Hematopoietic multipotent progenitor cell (in vitro differentiated cells): ENCODE data around the gene HECW1. TPM values are rescaled to one million over a fixed set of nuclear protein-coding genes. Genes with fewer than 3 reads are reported as not detected.
"Not testable (repeated sequence)": the region's sequence is repeated elsewhere in the genome, so short reads cannot be mapped to it uniquely, and the experiment has no call there.

Source experiments
- DNase-seq, 3 donors: peaks; one replicate each; pipeline ENCODE4 v3.0.0-alpha.2; 2011 to 2015; ENCODE audit warnings: low read depth in 2 of 3, low spot score in 2 of 3
- total RNA-seq: library from RNA; depleted of rRNA; stranded (reverse); fragments of >200 nt; gene quantifications from one replicate; pipeline ENCODE4 v1.2.3, GENCODE V29; 2012

Gene HECW1
- total RNA-seq, 1 donor, result not detected

DNA sequence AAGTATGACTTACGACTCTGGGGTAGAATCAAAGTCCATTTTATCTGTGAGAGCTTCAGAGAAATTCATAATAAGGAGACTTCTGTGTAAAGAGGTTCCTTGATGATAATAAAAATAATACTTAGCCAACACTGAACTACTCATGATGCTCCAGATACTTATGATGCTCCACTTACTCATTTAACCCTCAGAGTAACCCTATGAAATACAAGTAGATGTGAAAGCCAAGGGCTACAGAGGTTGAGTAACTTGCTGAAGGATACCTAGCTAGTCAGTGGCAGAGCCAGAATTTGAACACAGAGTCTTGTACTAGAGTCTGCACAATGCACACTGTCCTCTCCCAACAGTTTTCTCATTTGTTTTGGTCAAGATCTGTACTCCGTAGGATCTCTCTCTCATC is 89.5 kb downstream of the HECW1 start:
- DNase-seq, result no peak

DNA sequence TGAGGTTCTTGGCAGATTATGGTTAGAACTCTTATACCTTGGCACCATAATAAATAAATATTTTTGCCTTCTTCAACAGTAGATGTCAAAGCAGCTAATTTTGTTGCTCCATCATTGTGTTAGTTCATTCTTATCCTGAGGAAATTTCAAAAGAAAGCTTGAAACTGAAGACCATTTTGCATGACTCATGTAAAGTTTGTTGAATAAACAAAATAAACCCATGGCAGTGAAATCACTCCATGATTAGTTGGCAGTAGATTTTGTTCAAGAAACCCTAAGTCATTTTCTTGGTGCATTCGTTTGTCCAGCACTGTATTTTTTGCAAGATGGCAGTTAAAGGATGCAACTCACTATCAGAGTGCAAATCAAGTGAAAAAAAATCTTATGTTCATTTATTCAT is 91.6 kb downstream of the HECW1 start:
- DNase-seq, result no peak

DNA sequence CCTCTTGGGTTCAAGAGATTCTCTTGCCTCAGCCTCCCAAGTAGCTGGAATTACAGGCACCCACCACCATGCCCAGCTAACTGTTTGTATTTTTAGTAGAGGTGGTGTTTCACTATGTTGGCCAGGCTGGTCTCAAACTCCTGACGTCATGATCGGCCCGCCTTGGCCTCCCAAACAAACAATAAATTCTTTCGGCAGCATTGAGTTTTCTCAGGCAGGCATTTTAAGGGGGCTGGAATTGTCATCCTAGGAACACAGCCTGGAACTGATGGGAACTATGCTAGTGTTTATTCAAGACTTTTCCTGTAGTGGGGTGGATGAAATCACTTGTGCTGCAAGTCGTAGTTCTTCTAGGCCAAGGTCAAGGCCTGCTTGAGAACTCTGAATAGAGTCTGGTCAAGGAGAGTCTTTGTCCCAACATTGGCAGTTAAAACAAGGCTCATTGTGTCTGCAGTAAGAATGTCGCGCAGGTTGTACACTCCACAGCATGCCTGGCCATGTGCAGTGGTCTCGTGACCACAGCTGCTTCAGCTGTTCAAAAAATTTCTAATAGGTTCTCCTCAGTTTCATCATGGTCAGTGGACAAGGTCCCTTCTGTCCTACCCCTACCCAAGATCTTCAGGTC is 92.8 kb downstream of the HECW1 start:
- DNase-seq, result no peak

DNA sequence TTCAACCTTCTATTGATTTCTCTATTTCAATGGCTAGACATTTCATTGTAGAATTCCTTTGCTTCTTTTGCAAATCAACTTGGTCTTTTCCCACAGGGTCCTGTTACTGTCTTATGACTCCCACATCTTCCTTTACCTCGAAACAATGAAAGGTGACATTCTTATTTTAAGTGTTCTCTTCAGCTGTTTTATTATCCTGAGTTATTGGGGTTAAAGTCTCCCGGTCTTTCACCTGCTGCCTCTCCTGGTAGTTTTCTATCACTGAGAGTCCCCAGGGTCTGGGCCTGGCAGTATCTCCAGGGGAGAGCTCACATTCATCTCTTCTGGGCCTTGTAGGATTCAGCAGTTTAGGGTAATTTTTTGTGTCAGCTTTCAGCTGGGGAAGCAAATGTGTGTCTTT is 95.8 kb downstream of the HECW1 start:
- DNase-seq, result no peak

DNA sequence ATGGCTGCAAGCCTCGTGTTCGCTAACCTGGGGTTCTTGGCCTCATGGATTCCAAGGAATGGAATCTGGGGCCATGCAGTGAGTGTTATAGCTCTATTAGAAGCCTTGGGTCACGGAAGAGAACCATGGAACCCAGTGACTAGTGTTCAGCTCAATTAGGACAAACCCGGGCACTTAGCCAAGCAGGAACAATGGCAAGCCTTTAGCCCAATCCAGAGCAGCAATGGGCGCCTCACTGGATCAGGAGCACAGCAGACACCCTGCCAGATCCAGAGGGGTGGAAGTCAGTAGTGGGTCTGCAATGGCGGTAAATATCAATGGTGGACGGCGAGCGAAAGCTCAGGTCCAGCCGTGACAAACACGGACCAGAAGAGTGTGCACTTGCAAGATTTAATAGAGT is 98.1 kb downstream of the HECW1 start:
- DNase-seq, result not testable (repeated sequence)

DNA sequence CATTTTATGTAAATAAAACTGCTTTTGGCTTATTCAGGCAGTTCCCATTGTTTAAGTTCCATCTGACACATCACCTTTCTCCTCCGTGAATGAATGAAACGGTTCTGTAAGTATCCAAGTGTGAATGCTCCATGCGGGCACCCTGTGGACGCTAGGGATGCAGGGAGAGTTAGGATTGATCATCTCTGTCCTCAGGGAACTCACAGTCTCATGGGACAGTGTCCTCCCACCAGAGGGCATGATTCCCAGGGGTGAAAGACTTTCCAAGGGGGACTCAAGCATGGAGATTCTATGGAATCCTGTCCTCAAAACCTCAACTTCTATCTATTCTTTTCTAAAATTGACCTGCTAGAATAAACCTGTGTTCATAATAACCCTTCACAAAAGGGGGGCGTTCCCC is 98.8 kb downstream of the HECW1 start:
- DNase-seq, result no peak

DNA sequence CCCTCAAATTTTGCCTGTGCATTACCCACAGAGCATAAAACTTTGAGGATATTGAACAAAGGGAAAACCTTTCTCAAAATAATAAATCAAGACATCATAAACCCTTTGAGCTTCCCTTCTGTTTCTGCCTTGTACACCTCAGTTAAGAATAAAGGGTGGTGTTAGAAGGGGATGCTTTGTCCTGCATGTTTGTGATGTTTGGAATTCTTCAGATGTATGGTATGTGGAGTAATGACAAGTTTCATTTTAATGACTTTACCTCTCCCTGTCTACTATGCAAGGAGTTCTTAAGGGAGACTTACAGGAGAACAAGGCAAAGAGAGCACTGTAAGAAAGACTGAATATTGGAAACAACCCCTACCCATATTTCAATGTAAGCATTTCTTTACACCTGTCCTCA is 99.2 kb downstream of the HECW1 start:
- no peak for DNase-seq

DNA sequence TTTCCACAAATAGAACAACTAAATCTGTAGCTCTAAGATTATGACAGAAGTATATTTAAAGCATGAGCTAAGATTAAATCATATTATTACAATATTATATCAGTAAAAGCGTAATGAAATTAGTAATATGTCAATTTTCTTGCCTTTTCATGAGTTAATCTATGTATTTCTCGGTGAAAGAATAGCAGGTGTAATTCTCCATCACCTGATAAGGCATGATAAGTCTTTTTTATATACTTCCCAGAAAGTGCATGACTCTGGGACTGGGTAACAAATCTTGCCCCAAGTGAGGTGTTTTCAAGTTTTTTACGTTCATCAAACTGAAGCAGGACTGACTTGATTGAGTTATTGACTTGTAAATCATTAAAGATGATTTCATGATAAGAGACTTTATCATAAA is 100.5 kb downstream of the HECW1 start:
- DNase-seq, result no peak

DNA sequence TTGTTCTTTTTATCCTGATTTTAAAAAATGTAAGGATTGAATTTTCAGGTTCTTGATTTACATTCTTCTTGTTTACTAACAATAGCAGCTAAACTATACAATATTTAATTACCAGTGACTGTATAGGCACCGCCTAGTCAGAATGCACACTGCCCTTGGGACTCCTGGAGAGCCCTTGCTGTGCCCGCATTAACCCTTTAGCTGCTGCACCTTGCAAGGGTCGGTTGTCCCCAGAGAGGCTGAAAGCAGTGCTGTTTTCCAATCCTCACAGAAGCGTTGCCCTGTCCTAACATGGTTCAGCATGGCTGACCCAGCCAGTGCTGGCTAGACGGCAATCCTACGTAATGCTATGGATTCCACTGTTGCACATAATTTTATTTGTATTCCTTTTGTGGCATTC is 102.6 kb downstream of the HECW1 start:
- no peak for DNase-seq

DNA sequence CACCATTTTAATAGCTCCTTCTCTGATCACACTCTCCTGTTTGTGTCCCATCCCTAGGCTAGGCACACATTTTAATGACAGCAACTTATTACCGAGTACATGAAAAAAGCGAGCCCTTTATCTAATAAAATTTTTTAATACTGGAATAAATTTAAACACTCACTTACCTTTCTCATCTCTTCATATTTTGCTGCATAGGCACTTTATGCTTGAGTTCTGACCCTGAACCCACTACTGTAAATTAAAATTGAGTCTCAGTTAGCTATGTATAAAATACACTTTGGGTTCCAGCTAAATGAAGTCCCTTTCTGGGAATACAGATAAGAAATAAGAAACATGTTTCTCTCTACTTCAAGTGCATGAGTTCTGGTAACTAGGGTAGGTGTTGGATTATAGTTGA is 104.6 kb downstream of the HECW1 start:
- no peak for DNase-seq

DNA sequence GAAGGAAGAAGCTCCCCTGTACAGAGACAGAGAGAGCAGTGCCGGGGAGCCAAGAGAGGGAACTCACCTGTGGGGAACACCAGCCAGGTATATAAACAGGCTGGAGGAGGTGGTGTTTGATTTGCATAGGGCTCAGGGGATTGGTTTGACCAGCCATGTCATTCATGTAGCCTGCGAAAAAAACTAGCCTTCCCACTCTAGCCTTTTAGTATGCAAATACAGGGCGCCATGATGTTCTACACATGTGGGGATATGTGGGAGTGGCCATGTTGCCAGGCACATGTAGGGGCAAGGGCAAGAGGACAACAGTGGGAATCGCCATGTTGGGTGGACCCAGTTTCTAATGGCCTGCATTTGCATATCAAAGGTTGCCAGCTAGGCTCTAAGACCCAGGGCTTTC is 106.5 kb downstream of the HECW1 start:
- not testable (repeated sequence) for DNase-seq

DNA sequence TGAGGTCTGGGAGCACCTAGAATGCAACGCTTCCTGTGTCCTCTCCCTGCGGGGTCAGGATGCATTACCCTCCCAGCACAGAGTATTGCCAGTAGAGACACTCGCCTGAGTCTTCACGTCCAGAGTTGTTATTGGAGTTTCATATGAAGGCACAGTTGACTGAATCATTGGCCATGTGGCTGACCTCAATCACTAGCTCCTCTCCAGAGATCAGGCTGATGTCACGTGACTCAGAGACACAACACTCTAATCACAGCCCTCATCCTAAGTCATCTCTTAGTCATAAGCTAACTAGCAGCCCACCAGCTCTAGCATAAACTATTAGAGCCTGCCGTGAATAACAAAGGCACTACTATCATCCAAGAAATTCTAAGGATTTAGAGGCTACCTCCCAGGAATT is 107.8 kb downstream of the HECW1 start:
- no peak for DNase-seq

DNA sequence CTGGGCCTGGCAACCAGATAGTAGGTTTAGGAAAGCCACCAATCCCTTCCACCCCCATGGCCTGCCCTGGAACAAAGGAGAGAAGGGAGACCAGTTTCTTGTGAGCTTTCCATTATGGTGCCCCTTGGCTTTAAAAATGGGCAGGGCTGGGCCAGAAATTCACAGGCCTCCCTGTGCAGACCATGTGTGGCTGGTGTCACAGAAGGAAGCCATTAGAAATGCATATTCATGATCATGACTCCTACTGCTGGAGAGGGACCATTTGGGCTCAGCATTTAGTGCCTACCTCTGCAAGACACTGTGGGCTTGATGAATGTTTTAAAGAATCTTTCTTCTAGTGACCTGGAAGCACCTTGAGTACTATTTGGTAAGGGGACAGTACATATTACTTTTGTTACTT is 108.3 kb downstream of the HECW1 start:
- DNase-seq, result no peak

DNA sequence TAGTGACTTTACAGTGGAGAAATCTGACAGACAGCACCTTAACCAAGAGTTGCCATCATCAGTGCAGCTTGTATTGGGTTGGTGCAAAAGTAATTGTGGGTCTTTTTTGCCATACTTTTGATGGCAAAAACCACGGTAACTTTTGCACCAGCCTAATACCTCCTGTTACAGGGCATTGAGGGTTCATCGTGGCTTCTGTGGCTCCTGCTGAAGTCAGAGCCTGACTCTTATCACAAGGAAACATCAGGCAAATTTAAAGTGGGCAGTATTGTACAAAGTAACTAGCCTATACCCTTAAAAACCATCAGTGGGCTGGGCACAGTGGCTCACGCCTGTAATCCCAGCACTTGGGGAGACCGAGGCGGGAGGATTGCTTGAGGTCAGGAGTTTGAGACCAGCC is 117.4 kb downstream of the HECW1 start:
- DNase-seq, result peak in 2 of 3 donors; percentile 65 to 87

DNA sequence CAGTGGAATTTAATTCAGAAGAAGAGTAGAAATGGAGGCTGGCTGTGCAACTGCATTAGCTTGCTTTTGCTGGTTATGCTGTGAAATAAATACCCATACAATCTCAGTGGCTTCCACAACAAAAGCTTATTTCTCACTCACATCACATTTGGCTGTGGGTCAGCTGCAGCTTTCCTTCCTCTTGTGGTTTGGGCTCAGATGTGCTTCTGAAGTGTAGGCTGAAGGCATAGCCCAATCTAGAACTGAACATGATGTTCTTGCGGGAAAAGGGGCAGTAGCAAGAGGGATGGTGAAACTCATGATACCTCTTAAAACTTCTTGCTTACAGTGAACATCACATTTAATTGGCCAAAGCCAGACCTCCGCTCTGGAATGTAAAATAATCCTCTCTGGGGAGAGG is 119.9 kb downstream of the HECW1 start:
- peak in 2 of 3 donors; percentile 4 to 56 for DNase-seq

DNA sequence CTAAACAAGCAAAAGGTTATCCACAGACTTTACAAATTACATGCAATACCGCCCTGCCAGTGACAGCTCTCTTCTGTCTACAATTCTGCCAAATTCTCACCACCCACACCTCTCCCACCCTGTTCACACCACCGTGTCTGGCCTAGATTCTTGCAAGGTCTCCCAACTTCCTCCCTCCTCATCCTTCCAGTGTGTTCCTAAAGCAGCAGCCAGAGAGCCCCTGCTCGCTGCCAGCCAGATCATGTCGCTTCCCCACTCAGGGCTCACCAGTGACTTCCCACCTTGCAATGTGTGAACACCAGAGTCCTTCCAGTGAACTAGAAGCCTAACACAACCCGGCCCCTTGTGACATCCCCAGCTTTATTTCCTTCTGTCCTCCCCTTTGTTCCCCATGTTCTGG is 121.6 kb downstream of the HECW1 start:
- DNase-seq, result no peak

DNA sequence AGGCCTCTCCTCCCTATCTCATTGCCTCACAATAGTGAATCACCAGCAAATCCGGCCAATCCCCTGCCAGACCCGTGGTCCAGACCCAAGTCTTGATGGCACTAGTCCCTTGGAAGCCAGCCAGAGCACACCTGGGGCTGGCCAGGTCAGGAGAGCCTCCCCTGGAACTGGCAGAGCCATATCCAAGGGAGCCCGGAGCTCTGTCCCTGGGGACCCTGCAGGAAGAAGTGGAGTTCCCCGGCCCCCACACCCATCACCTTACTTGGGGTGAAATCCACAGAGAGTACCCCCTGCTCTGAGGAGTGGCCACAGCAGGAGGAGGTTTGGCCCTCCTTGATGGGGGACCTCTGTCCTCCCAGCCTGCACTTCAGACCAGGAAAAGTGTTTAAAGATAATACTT is 122.5 kb downstream of the HECW1 start:
- DNase-seq, result no peak

DNA sequence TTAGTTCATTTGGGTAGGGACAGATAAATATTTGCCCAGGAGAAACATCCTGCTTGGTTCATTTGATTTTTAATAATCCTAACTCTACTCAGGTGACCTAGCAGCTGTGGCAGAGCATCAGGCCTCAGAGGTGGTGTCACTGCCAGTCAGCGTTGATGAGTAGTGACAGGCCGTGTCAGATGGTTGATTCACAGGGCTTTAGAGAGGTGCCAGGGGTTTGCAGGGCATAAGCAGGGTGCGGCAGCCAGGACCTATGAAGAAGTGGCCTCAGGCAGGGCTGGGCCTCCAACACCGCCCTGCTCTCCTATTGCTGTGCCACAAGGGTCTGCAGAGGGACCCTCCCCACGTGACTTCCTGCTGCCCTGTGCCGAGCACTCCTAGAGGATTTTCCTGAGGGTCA is 128.1 kb downstream of the HECW1 start:
- no peak for DNase-seq

DNA sequence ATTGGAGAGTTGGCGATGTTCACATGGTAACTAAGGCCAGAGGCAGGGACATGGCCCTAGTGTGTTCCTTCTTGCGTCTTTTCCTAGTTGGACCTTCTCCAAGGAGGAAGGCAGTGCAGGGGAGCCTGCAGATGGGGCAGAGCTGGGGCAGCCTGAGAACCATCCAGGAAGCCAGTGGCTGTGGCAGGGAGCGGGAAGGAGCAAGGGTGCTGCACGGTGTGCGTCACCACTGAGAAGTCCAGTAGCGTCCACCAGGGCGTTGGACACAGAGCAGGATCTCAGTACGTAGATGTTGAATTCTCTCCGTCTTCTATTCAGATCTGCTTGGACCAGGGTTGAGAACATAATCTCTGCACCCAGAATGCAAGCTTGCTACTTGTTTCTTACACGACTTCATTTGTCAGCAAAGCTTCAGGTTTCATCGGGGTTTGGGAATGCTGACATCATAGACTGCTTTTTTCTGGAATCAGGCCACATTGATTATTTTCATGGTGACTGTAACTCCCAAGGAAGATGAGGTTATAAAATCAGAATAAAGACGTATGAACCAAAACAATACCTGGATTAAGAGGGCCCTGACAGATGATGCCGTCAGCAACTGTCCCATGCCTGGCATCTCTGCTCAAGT is 130.3 kb downstream of the HECW1 start:
- no peak for DNase-seq

DNA sequence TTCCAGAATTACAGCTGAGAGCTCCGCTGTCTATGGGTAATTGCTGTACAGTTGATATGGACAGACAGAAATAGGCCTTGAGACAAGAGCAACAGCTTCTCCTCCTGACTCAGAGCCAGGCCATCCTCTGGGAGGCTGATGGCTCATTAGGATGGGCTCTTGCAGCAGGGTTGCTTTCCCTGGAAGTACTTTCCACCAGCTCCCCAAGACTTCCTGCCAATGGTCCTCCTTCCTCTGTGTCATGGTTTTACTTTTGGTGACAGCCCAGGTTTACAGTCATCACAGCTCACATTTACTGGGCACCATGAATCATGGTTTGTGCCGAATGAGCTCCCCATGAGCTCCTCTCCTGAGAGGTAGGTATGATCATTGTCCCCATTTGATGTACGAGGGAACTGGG is 131.8 kb downstream of the HECW1 start:
- no peak for DNase-seq

DNA sequence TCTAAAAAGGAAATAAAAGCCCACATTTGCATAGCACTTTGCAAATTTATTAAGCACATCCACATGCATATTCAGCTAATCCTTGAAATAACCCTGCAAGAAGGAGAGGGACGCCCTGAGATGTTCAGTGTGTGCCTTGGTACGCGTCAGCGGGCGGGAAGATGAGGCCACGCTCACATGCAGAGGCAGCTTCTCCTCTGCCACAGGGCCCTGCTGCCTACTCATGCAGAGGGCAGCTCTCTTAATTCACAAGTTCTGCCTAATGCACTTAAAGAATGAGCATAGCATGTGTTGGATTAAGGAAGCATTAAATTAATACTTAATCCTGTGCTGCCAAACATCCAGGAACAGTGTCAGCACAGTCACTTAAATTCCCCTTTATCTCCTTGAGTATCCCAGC is 132.3 kb downstream of the HECW1 start:
- DNase-seq, result no peak

DNA sequence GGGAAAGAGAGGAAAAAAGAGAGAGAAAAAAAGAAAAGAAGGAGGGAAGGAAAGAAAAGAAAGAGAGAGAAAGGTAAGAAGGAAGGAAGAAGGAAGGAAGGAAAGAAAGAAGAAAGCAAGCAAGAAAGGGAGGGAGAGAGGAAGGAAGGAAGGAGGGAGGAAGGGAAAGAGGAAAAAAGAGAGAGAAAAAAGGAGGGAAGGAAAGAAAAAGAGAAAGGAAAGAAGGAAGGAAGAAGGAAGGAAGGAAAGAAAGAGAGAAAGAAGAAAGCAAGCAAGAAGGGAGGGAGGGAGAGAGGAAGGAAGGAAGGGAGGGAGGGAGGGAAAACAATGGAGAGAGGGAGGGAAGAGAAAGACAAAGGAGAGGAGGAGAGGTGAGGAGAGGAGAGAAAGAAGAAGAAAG is 135.3 kb downstream of the HECW1 start:
- DNase-seq, result no peak

DNA sequence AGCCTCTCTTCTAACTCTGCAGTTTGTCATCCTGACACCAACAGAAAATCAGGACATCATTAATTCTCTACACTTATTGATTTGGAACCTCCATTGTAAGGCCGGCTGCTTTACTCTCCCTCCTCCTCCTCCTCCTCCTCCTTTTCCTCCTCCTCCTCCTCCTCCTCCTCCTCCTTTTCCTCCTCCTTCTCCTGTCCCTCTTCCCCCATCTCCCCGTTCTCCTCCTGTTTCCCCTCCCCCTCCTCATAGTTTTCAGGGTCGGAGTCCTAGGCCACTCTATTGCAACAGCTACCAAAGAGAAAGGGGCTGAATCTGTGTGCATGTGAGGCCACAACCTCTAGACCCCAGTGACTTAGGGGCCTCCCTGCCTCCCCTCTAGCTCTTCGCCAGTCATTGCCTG is 136.1 kb downstream of the HECW1 start:
- no peak for DNase-seq
